ENCODE data around the gene MSI2. TPM values are rescaled to one million over a fixed set of nuclear protein-coding genes. Genes with fewer than 3 reads are reported as not detected.

Gene MSI2
- total and polyA plus RNA-seq, 2 experiments from 2014 or later, result 4.3 to 17.9 TPM

GRCh38 chr17:57538736-57539456 lies 282.6 kb downstream of the MSI2 start:
- Histone ChIP-seq H3K9me3 (ENCODE audit: low read depth) (no peaks in the 10 kb centered on the region), H2AFZ (no peak overlapping the region), H3F3A (ENCODE audit: insufficient read depth) (no peaks in the 10 kb centered on the region), H3K36me3 (ENCODE audit: low read depth) (no peaks in the 10 kb centered on the region), H3K4me1 (ENCODE audit: insufficient read depth) (no peaks in the 10 kb centered on the region), H3K9ac (no peak overlapping the region), H4K20me1 (ENCODE audit: insufficient read depth) (no peaks in the 10 kb centered on the region), H3K4me2 (ENCODE audit: unreplicated experiment) (no peak overlapping the region), H3K27ac (no peak overlapping the region), H3K79me2 (ENCODE audit: insufficient read depth) (no peaks in the 10 kb centered on the region), H3K27me3 (replicated peaks; ENCODE audit: insufficient read depth) (no peaks in the 10 kb centered on the region), H3K9me2 (ENCODE audit: insufficient read depth) (no peaks in the 10 kb centered on the region), H3K4me3 (no peak overlapping the region)
- WGBS, 2 experiments (ENCODE audit: low coverage in 1 of 2, low lambda C conversion rate in 2 of 2, missing lambda C conversion rate in 2 of 2), result 81 to 82% methylated on average over 11 of the region's 11 CpGs
- in situ Hi-C loops (cut with MboI), result no loop called here
- TF ChIP-seq EZH2phosphoT487 (IDR thresholded peaks at IDR 0.05; ENCODE audit: insufficient read depth, low read depth) (no peak), EZH2 (IDR thresholded peaks at IDR 0.05; ENCODE audit: insufficient read depth, poor library complexity, severe bottlenecking) (no peak)
- no peak for DNase-seq

GRCh38 chr17:57539529-57540301 lies 283.4 kb downstream of the MSI2 start:
- H3K27ac ChIP-seq, result no peak overlapping the region
- no peaks in the 10 kb centered on the region for H3K9me2 ChIP-seq (ENCODE audit: insufficient read depth)
- 74 to 84% methylated on average over 8 of the region's 8 CpGs for WGBS, 2 experiments (ENCODE audit: low coverage in 1 of 2, low lambda C conversion rate in 2 of 2, missing lambda C conversion rate in 2 of 2)
- no peaks in the 10 kb centered on the region for H3F3A ChIP-seq (ENCODE audit: insufficient read depth)
- no peaks in the 10 kb centered on the region for H3K27me3 ChIP-seq (replicated peaks; ENCODE audit: insufficient read depth)
- H3K4me2 ChIP-seq (ENCODE audit: unreplicated experiment), result no peak overlapping the region
- no peaks in the 10 kb centered on the region for H4K20me1 ChIP-seq (ENCODE audit: insufficient read depth)
- H3K9me3 ChIP-seq (ENCODE audit: low read depth), result no peaks in the 10 kb centered on the region
- DNase-seq, result no peak
- no peaks in the 10 kb centered on the region for H3K36me3 ChIP-seq (ENCODE audit: low read depth)
- H3K4me1 ChIP-seq (ENCODE audit: insufficient read depth), result no peaks in the 10 kb centered on the region
- no peak overlapping the region for H3K4me3 ChIP-seq
- H3K9ac ChIP-seq, result no peak overlapping the region
- H2AFZ ChIP-seq, result no peak overlapping the region
- in situ Hi-C loops (cut with MboI), result no loop called here
- TF ChIP-seq EZH2 (IDR thresholded peaks at IDR 0.05; ENCODE audit: insufficient read depth, poor library complexity, severe bottlenecking) (no peak), EZH2phosphoT487 (IDR thresholded peaks at IDR 0.05; ENCODE audit: insufficient read depth, low read depth) (no peak)
- no peaks in the 10 kb centered on the region for H3K79me2 ChIP-seq (ENCODE audit: insufficient read depth)

- H3K9me2 ChIP-seq (ENCODE audit: insufficient read depth), result no peaks in the 10 kb centered on the region
- in situ Hi-C loops (cut with MboI), result no loop called here
- no peaks in the 10 kb centered on the region for H3K9me3 ChIP-seq (ENCODE audit: low read depth)
- no peaks in the 10 kb centered on the region for H3K27me3 ChIP-seq (replicated peaks; ENCODE audit: insufficient read depth)
- no peak overlapping the region for H3K27ac ChIP-seq
- H3K9ac ChIP-seq, result no peak overlapping the region
- no peak overlapping the region for H3K4me2 ChIP-seq (ENCODE audit: unreplicated experiment)
- 90 to 100% methylated on average over 2 of the region's 2 CpGs for WGBS, 2 experiments (ENCODE audit: low coverage in 1 of 2, low lambda C conversion rate in 2 of 2, missing lambda C conversion rate in 2 of 2)
- no peaks in the 10 kb centered on the region for H3F3A ChIP-seq (ENCODE audit: insufficient read depth)
- TF ChIP-seq EZH2 (IDR thresholded peaks at IDR 0.05; ENCODE audit: insufficient read depth, poor library complexity, severe bottlenecking), result no peak
- TF ChIP-seq EZH2phosphoT487 (IDR thresholded peaks at IDR 0.05; ENCODE audit: insufficient read depth, low read depth), result no peak
- no peaks in the 10 kb centered on the region for H3K36me3 ChIP-seq (ENCODE audit: low read depth)
- H4K20me1 ChIP-seq (ENCODE audit: insufficient read depth), result no peaks in the 10 kb centered on the region
- H3K79me2 ChIP-seq (ENCODE audit: insufficient read depth), result no peaks in the 10 kb centered on the region
- H2AFZ ChIP-seq, result no peak overlapping the region
- no peak for DNase-seq
- no peak overlapping the region for H3K4me3 ChIP-seq
- no peaks in the 10 kb centered on the region for H3K4me1 ChIP-seq (ENCODE audit: insufficient read depth)
These were observed 284.3 kb downstream of the MSI2 start for GRCh38 chr17:57540596-57540995.

GRCh38 chr17:57541049-57541448 lies 284.7 kb downstream of the MSI2 start:
- Histone ChIP-seq H2AFZ (no peak overlapping the region), H3K27me3 (replicated peaks; ENCODE audit: insufficient read depth) (no peaks in the 10 kb centered on the region), H3K9me3 (ENCODE audit: low read depth) (no peaks in the 10 kb centered on the region), H3K79me2 (ENCODE audit: insufficient read depth) (no peaks in the 10 kb centered on the region), H3F3A (ENCODE audit: insufficient read depth) (no peaks in the 10 kb centered on the region), H3K9me2 (ENCODE audit: insufficient read depth) (no peaks in the 10 kb centered on the region), H3K4me2 (ENCODE audit: unreplicated experiment) (no peak overlapping the region), H3K36me3 (ENCODE audit: low read depth) (no peaks in the 10 kb centered on the region), H3K27ac (no peak overlapping the region), H3K4me1 (ENCODE audit: insufficient read depth) (no peaks in the 10 kb centered on the region), H3K4me3 (no peak overlapping the region), H4K20me1 (ENCODE audit: insufficient read depth) (no peaks in the 10 kb centered on the region), H3K9ac (no peak overlapping the region)
- WGBS, 2 experiments (ENCODE audit: low coverage in 1 of 2, low lambda C conversion rate in 2 of 2, missing lambda C conversion rate in 2 of 2), result 83 to 85% methylated on average over 4 of the region's 4 CpGs
- TF ChIP-seq EZH2 (IDR thresholded peaks at IDR 0.05; ENCODE audit: insufficient read depth, poor library complexity, severe bottlenecking) (no peak), EZH2phosphoT487 (IDR thresholded peaks at IDR 0.05; ENCODE audit: insufficient read depth, low read depth) (no peak)
- in situ Hi-C loops (cut with MboI), result no loop called here
- no peak for DNase-seq

All from GM23248 (cell line).